Measurements from ENCODE around the gene NCAM2.

The NCAM2 gene

GRCh38 chr21:21114461-21114860, 116.3 kb downstream of the NCAM2 start:
- TF ChIP-seq CTCF (IDR thresholded peaks at IDR 0.05; ENCODE audit: extremely low read depth, missing control alignments) = no peak
- DNase-seq (ENCODE audit: low spot score) = no peak

GRCh38 chr21:21119091-21119490, 120.9 kb downstream of the NCAM2 start:
- DNase-seq (ENCODE audit: low spot score) = no peak
- TF ChIP-seq CTCF (IDR thresholded peaks at IDR 0.05; ENCODE audit: extremely low read depth, missing control alignments) = no peak

- no peak for TF ChIP-seq CTCF (IDR thresholded peaks at IDR 0.05; ENCODE audit: extremely low read depth, missing control alignments)
- DNase-seq (ENCODE audit: low spot score) = no peak
Observed at GRCh38 chr21:21122680-21123079, 124.5 kb downstream of the NCAM2 start.

- no peak for TF ChIP-seq CTCF (IDR thresholded peaks at IDR 0.05; ENCODE audit: extremely low read depth, missing control alignments)
- no peak for DNase-seq (ENCODE audit: low spot score)
Observed at GRCh38 chr21:21132390-21132789, 134.2 kb downstream of the NCAM2 start.

GRCh38 chr21:21137986-21138385, 139.8 kb downstream of the NCAM2 start:
- no peak for DNase-seq (ENCODE audit: low spot score)

GRCh38 chr21:21146587-21147373, 148.6 kb downstream of the NCAM2 start:
- DNase-seq (ENCODE audit: low spot score) = no peak
- no peak for TF ChIP-seq CTCF (IDR thresholded peaks at IDR 0.05; ENCODE audit: extremely low read depth, missing control alignments)

More at GRCh38 chr21:21137986-21138385, 139.8 kb downstream of the NCAM2 start:
- no peak for TF ChIP-seq CTCF (IDR thresholded peaks at IDR 0.05; ENCODE audit: extremely low read depth, missing control alignments)

GRCh38 chr21:21147374-21147745, 149.2 kb downstream of the NCAM2 start:
- TF ChIP-seq CTCF (IDR thresholded peaks at IDR 0.05; ENCODE audit: extremely low read depth, missing control alignments) = no peak

More at GRCh38 chr21:21147374-21147745, 149.2 kb downstream of the NCAM2 start:
- no peak for DNase-seq (ENCODE audit: low spot score)
